CMK (cell line): ENCODE measurements around the gene TUNAR.

ENCODE experiments used
- DNase-seq: peaks from one replicate; pipeline ENCODE4 v3.0.0-alpha.2; 2010; ENCODE audit warnings: low read depth

Gene TUNAR

GRCh38 chr14:95872777-95873176, 3.9 kb upstream of the TUNAR start:
- DNase-seq: no peak

DNA sequence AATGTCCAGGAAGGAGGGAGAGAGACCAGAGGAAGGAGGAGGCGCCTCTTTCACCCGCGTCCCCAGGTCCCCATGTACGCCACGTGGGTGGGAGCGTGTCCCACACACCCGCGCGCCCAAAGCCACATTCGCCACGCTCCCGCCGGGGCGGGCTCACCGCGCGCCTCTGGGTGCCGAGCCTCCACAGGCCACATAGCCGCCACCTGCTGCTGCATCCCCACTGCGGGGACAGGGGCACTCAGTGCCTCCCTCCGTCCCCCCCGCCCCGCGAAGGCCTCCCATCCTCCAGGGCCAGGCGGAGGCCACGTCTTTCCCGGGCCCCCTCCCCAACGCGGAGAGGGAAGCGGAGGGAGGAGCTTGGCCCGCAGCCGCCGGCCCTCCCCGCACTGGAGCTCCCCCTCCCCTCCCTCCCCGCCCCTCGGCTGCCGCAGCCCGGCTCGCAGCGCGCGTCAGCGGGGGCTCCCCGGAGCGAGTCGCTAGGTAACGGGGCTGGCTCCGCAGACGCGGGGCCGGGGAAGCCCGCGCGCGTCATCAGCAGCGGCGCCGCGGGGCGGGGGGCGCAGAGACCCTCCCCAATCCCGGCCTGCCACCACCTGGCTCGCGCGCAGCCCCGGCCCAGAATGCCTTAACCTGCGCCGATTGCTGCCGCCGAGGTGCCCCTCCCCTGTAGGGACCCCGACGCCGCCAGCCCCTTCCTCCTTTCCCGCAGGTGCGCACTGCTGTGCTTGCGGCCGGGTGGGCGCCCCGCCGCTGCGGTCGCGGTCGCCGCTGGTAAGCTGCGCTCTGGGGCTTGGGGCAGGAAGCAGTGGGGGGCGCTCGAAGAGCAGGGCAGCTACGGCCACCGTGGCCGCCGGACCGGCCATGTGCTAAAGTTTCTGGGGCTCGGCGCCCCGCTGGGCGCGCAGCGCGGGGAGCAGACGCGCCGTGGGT, 536 bp upstream of the TUNAR start:
- no peak for DNase-seq

- DNase-seq: no peak
These were observed 1.0 kb downstream of the TUNAR start for GRCh38 chr14:95877633-95878032.

DNA sequence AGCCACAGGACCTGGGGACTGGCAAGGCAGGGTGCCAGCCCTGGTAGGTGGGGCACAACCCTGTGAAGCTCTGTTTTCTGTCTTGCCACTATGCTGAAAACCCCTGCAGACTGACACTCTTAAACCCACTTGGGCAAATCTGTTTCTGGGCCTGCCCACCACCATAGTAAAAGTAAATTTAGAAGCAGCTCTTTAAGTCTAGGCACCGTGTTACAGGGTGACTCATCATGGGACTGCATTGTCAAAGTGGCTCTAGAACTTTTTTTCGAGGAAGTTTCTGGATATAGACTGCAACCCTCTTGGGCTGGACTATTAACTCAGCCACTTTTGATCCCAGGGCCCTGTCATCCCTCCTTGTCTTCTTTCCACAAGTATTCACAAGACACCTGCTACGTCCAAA, 7.7 kb downstream of the TUNAR start:
- no peak for DNase-seq

DNA sequence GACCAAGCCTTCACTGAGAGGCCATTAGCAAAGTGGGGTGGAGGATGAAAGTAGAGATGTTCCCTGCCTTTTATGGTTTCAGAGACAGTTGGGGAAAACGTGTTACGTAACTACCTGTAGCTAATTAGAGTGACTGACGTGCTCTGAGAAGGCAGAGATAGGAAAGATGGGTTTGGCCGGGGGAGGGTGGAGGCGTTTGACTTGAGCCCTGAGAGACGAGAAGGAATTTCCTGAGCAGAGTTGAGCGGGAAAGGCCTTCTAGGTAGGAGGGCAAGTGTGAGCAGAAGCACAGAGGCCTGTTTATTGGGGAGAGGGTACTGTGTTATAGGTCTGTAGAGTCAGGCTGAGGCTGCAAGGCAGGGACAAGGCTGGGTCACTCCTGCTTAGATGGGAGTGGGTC, 8.6 kb downstream of the TUNAR start:
- no peak for DNase-seq

DNA sequence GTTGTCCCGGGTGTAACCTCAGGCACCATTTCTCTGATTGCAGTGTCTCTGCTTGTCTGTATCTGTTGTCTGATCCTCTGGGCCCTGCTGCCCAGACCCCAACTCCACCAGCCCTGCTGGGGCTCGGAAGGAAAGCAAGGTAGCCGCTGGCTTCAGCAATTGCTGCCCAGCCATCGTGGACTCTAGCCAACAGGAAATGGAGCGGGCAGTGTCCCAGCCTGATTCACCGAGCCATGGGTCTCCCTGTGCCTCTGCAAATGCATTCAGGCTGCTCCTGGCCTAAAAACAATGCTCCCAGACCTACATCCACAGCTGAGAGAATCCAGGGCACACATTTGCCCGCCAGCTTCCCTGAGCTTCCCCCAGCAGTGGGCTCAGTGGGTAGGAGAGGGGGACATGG, 9.2 kb downstream of the TUNAR start:
- no peak for DNase-seq

GRCh38 chr14:95886366-95887056, 9.9 kb downstream of the TUNAR start:
- no peak for DNase-seq

- no peak for DNase-seq
These were observed 10.7 kb downstream of the TUNAR start for GRCh38 chr14:95887351-95887750.

DNA sequence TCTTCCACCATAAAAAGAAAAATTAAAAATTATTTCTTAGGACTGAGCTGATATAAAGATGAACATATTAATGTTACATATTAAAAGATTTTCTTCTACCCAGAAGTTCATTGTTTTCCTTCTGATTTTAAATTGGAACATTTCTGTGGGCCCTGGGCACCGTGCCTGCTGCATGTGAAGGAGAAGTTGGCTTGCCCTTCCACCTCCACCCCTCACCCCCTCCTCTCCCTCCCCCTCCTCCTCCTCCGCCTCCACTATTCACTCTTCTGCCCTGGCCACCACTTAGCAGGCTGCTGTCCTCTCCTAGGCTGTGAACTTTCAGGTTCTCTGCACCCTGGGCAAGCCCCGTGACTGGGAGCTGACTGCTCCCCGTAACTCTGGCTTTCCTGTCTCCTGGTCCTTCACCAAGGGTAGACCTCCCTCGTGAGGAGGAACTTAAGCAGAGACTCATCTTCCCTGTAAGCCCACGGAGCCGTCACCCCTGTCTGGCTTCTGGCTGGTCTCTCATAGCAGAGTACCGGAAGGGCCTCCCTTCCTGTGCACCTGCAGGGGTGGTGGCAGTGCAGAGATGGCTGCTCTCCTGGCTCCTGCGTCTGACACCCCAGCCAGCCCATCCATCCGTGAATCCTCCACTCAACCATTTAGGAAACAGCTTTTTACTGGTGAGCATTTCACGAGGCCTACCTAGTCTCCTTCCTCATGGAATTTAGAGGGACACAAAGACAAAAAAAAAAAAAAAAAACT, 12.8 kb downstream of the TUNAR start:
- no peak for DNase-seq

DNA sequence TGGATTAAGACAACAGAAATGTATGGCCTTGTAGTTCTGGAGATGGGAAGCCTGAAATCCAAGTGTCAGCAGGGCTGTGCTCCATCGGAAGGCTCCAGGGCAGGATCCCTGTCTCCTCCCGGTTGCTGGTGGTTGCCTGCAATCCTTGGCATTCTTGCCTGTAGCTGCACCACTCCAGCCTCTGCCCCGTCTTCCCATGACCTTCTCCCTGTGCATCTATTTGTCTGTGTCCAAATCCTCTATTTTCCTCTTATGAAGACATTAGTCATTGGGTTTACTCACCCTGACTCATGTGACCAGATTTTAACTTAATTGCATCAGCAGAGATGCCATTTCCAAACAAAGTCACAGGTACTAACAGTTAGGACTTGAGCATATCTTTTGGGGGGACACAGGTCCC, 15.1 kb downstream of the TUNAR start:
- no peak for DNase-seq

DNA sequence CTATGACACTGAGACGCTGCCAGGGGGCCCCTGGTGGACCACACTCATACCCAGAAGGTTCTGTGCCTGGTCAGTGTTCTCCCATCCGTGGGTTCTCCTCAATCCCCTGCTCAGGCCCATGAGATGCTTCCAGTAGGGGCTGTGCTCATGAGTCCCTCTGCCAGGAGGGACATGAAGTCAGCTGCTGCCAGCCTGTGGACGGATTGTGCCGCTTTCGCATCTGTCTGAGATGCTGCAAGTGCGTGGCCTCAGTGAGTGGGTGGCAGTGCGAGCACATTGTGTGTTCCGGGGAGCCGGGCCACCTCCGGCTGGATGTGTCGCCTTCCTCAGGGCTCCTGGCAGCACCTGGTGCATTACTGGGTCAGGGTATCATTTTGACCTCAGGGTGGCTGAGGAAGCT, 15.5 kb downstream of the TUNAR start:
- no peak for DNase-seq

DNA sequence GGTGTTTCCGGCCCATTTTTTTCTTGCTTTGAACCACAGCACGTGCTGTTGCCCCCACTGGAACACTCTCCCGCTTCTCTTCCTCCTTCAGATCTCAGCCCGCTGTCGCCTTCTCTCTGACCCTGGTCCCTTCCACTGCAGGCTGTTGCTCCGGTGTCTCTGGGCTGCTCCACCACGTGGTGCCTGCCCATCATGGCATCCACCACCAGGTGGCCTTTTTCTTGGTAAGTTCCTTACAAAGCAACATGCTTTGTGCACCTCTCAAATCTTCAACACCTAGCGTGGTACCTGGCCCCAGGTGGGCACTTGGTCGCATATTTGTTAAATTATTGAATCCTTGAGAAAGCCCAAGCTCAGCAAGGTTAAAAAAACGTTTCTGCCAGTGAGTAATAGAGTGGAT, 19.1 kb downstream of the TUNAR start:
- DNase-seq: no peak

DNA sequence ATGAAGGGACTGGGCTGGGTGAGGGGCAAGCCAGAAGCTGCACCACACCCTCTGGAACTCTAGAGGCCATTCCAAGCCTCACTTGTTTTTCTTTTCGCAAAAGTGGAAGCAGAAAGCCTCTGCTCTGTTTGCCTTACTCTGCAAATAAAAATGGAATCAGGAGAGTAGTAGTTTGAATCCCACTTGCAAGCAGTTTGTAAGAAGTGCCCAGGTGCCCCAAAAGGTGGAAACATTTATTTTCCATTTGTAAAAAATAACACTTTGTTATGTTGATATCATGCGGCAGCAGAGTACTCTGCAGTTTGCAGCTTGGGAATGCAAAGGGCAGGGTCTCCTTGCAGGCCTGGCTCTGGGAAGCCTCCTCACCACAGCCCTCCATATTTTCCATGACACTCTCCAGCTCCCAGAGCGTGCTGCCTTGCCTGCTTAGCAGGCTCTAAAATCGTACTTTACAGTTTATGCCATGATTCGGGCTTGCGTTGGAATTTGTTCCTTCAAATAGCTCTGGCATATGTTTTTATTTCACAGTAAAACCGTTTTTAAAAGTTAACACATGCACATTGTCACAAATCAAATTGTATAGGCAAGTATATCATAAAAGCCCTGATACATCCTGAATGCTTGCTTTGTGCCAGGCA, 20.0 kb downstream of the TUNAR start:
- no peak for DNase-seq

DNA sequence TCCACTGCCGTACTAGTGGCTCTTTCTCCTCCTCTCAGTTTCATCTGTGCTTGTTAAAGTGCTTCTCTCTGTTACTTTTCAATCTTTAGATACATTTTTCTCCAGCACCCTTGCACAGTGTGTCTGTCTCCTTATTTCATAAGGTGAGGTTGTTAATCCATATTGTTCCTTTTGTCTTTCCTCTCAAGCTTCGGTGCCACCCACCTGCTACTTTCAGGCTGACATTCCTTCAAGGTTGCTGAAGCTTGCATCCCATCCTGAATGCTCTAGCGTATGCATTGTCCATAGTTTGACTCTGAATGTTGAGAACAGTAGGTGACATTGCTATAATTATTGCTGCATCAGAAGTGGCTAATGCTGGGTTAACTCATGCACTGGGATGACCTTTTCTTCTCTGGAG, 20.6 kb downstream of the TUNAR start:
- DNase-seq: no peak

DNA sequence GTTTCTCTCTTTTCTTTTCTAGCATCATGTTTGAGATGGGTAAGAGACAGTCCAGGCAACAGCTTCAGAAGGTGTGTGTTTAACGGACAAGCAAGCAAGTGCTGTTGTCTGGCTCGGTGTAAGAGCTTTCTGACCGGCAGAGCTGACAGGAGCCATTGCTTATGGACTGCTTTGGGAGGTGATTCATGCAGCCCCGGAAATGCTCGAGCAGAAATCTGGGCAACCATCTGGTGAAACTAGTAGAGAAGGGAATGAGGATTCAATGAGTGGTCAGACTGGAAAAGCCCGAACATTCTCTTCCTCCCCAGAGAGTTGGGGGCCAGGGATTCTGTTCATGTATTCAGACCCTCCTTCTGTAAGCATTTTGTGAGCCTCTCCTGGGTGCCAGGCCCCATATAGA, 24.4 kb downstream of the TUNAR start:
- DNase-seq: no peak

DNA sequence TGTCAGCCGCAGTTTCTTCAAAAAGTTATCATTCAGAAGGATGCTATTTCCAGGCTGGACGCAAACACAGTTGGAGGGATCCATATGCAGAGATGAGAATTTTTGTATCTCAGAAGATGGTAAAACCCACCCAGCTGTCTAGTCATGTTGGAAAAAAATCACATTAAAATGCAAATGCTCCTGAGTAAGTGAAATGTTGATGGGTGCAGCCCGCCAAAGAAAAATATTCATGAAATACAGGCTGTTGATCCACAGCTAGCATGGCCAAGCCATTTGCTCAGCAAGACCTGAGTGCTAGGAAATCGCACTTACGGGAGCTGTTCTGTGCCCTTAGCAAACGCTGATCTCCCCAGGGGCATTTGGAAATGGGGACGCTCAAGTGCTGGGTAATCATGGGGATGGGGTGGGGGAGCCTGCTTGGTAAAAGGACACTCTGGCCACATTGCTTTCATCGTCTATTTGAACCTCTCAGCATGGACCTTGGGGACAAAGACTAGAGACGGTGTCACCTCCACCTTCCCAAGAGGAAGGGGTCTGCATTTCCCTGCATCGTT, 25.7 kb downstream of the TUNAR start:
- DNase-seq: no peak

- no peak for DNase-seq
These were observed 26.5 kb downstream of the TUNAR start for GRCh38 chr14:95903165-95903564.

GRCh38 chr14:95903616-95904107, 27.0 kb downstream of the TUNAR start:
- DNase-seq: no peak

DNA sequence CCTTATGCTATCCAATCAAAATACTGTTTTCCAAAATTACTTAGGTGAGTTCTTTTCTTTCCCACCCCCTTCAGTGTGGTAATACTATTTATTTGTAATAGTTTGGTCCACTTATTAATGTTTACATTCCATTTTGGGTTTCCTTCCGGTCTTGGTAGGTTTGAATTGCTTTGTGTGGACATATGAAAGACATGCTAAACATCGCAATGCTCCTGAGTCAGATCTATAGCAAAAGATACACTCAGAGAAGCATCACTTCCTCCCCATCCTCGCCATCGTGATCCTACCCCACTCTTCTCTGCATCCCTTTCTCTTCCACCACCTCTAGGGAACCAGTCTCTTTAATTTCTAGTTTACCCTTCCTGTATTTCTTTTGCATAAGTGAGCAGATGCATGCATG, 30.0 kb downstream of the TUNAR start:
- no peak for DNase-seq

- DNase-seq: no peak
These were observed 34.0 kb downstream of the TUNAR start for GRCh38 chr14:95910628-95911027.

DNA sequence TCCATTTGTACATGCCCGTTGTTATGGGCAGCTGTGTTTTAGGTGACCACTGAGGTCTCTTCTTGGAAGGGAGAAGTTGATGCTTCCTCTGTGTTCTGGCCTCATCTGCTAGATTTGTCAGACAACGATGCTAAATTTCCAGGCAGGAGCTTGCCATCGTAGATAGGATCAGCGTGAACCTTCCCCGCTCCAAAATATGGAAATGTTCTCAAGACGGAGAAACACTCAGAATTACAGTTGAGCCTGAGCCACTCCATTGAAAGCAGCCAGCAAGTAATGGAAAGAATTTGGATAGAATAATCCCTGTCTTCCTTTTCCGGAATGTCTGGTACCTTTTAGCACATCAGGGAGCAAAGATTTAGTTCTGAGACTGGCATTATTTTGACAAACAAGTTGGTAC, 34.8 kb downstream of the TUNAR start:
- DNase-seq: no peak

- DNase-seq: no peak
These were observed 38.7 kb downstream of the TUNAR start for GRCh38 chr14:95915330-95915729.
